Fibroblast of the aortic adventitia (primary cell): ENCODE measurements around the gene RIMBP2. TPM values are rescaled to one million over a fixed set of nuclear protein-coding genes. Genes with fewer than 3 reads are reported as not detected.

Source experiments
- DNase-seq: peaks from one replicate; pipeline ENCODE4 v3.0.0-alpha.2; 2010; ENCODE audit warnings: low read depth
- H3K4me3 ChIP-seq: 2 replicates; pipeline ENCODE4 v1.5.1; 2011; ENCODE audit warnings: low read depth, mild to moderate bottlenecking, control low read depth, low read length, moderate library complexity
- CTCF ChIP-seq: IDR thresholded peaks from 2 replicates; pipeline ENCODE4 v1.5.1; 2011; ENCODE audit warnings: mild to moderate bottlenecking, low read length, control low read depth, inconsistent platforms; ENCODE audit not compliant: insufficient read depth
- total RNA-seq: library from RNA; depleted of rRNA; stranded (reverse); fragments of >200 nt; gene quantifications from 2 replicates; pipeline ENCODE4 v1.2.3, GENCODE V29; 2012; ENCODE audit warnings: low replicate concordance

RIMBP2 gene
- total RNA-seq, 1 donor, result not detected

- DNase-seq, result no peak
- no peak overlapping the region for H3K4me3 ChIP-seq
- no peak for TF ChIP-seq CTCF
Observed at GRCh38 chr12:130636370-130636769, 79.7 kb downstream of the RIMBP2 start.

- no peak for TF ChIP-seq CTCF
- H3K4me3 ChIP-seq, result no peak overlapping the region
- no peak for DNase-seq
Observed at GRCh38 chr12:130634866-130635265, 81.2 kb downstream of the RIMBP2 start.

- DNase-seq, result no peak
- no peak overlapping the region for H3K4me3 ChIP-seq
- TF ChIP-seq CTCF, result no peak
Observed at GRCh38 chr12:130633771-130634170, 82.3 kb downstream of the RIMBP2 start.

GRCh38 chr12:130632642-130633041 is 83.5 kb downstream of the RIMBP2 start:
- no peak for DNase-seq
- no peak overlapping the region for H3K4me3 ChIP-seq
- no peak for TF ChIP-seq CTCF

- no peak for TF ChIP-seq CTCF
- no peak overlapping the region for H3K4me3 ChIP-seq
- DNase-seq, result no peak
Observed at GRCh38 chr12:130628304-130628703, 87.8 kb downstream of the RIMBP2 start.

- H3K4me3 ChIP-seq, result no peak overlapping the region
- TF ChIP-seq CTCF, result no peak
- DNase-seq, result no peak
Observed at GRCh38 chr12:130627175-130627574, 88.9 kb downstream of the RIMBP2 start.

GRCh38 chr12:130626601-130627000 is 89.5 kb downstream of the RIMBP2 start:
- no peak for TF ChIP-seq CTCF
- no peak overlapping the region for H3K4me3 ChIP-seq
- no peak for DNase-seq
